ENCODE data around the gene PRKN. TPM values are rescaled to one million over a fixed set of nuclear protein-coding genes. Genes with fewer than 3 reads are reported as not detected.

The PRKN gene
- total and polyA plus RNA-seq, 2 experiments from 2014 or later: 0.10 to 0.84 TPM

DNA sequence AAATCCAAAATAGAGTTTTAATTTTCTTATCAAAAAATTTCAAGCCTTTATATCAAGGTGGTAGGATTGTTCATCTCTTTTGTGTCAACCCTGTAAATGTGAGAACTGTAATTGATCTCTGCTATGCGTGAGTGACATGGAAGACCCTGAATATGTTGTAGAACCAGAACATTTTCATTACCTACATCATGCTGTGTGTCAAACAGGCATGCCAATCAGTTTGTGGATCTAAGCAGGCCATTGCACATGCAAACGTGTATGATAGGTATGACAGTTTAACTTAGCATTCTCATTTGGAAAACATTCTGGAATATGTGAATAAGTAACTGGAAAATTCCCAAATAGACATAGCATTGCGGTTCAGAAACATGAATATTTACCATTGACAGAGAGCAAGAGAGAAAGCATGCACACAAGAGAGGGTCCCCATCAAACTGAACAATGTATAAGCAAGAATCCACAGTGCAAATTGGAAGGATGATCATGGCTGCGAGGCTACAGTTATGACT is 812.1 kb downstream of the PRKN start:
- Histone ChIP-seq H2AFZ (no peak overlapping the region), H3K4me1 (ENCODE audit: insufficient read depth) (peaks cover 4% of the 10 kb centered on the region; the same call in 1 of the 2 replicates), H3K27ac (ENCODE audit: low read depth) (no peak overlapping the region), H3K4me2 (no peak overlapping the region), H3K27me3 (ENCODE audit: insufficient read depth) (no peaks in the 10 kb centered on the region), H4K20me1 (replicated peaks; ENCODE audit: insufficient read depth) (no peaks in the 10 kb centered on the region), H3K36me3 (ENCODE audit: insufficient read depth) (no peaks in the 10 kb centered on the region), H3K4me3 (no peak overlapping the region), H3F3A (replicated peaks; ENCODE audit: low read depth) (no peaks in the 10 kb centered on the region), H3K79me2 (replicated peaks; ENCODE audit: insufficient read depth) (no peaks in the 10 kb centered on the region), H3K9me2 (ENCODE audit: insufficient read depth) (0 out of 2 replicates have a peak, but pooled peaks cover 5% of the 10 kb centered on the region)
- no peaks in the 10 kb centered on the region; the same call in 2 of the 3 replicates for H3K9me3 Mint-ChIP-seq
- no peak overlapping the region for H3K27ac Mint-ChIP-seq
- peaks cover 4% of the 10 kb centered on the region for H3K27me3 Mint-ChIP-seq (ENCODE audit: insufficient read depth, low read depth, poor library complexity)
- no peak for ATAC-seq
- H3K4me1 Mint-ChIP-seq: no peaks in the 10 kb centered on the region
- TF ChIP-seq JUNB (IDR thresholded peaks at IDR 0.05; ENCODE audit: unreplicated experiment) (no peak), NANOG (IDR thresholded peaks at IDR 0.05; ENCODE audit: borderline replicate concordance) (no peak), ZNF114 (CRISPR knock-in tag; IDR thresholded peaks at IDR 0.05) (no peak), ZNF462 (CRISPR knock-in tag; IDR thresholded peaks at IDR 0.05) (no peak), EZH2phosphoT487 (IDR thresholded peaks at IDR 0.05; ENCODE audit: unreplicated experiment) (no peak), STAT1 (IDR thresholded peaks at IDR 0.05; ENCODE audit: unreplicated experiment) (no peak), REST (IDR thresholded peaks at IDR 0.05; ENCODE audit: unreplicated experiment) (no peak), ZNF331 (CRISPR knock-in tag; IDR thresholded peaks at IDR 0.05; ENCODE audit: low read depth) (no peak), EZH2 (IDR thresholded peaks at IDR 0.05; ENCODE audit: low read depth, unreplicated experiment) (no peak), POLR2AphosphoS5 (IDR thresholded peaks at IDR 0.05; ENCODE audit: low read depth) (no peak), CREB1 (CRISPR knock-in tag; IDR thresholded peaks at IDR 0.05; ENCODE audit: low read depth) (no peak)
- TF ChIP-seq, protein P1, sequence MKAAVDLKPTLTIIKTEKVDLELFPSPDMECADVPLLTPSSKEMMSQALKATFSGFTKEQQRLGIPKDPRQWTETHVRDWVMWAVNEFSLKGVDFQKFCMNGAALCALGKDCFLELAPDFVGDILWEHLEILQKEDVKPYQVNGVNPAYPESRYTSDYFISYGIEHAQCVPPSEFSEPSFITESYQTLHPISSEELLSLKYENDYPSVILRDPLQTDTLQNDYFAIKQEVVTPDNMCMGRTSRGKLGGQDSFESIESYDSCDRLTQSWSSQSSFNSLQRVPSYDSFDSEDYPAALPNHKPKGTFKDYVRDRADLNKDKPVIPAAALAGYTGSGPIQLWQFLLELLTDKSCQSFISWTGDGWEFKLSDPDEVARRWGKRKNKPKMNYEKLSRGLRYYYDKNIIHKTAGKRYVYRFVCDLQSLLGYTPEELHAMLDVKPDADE (IDR thresholded peaks at IDR 0.05): no peak
- TF ChIP-seq, protein P2, sequence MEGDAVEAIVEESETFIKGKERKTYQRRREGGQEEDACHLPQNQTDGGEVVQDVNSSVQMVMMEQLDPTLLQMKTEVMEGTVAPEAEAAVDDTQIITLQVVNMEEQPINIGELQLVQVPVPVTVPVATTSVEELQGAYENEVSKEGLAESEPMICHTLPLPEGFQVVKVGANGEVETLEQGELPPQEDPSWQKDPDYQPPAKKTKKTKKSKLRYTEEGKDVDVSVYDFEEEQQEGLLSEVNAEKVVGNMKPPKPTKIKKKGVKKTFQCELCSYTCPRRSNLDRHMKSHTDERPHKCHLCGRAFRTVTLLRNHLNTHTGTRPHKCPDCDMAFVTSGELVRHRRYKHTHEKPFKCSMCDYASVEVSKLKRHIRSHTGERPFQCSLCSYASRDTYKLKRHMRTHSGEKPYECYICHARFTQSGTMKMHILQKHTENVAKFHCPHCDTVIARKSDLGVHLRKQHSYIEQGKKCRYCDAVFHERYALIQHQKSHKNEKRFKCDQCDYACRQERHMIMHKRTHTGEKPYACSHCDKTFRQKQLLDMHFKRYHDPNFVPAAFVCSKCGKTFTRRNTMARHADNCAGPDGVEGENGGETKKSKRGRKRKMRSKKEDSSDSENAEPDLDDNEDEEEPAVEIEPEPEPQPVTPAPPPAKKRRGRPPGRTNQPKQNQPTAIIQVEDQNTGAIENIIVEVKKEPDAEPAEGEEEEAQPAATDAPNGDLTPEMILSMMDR (conservative IDR thresholded peaks at IDR 0.05; ENCODE audit: low read depth in 2 of 2): no peak
- H3K4me3 Mint-ChIP-seq: no peak overlapping the region
- DNase-seq (ENCODE audit: low spot score): no peak
- H3K36me3 Mint-ChIP-seq (ENCODE audit: low read depth): no peaks in the 10 kb centered on the region

Measured in GM23338 (cell line).